Liver (tissue), 9 donors: ENCODE data around the gene DLG4. TPM values are rescaled to one million over a fixed set of nuclear protein-coding genes. Genes with fewer than 3 reads are reported as not detected.

Experiments
- DNase-seq: peaks from one replicate; pipeline ENCODE4 v3.0.0-alpha.2; 2017; ENCODE audit warnings: low spot score
- H3K27ac ChIP-seq, 2 donors: one replicate each; pipeline ENCODE4 v1.7.0; 2013; ENCODE audit warnings: inconsistent platforms in 2 of 2, low read length in 2 of 2, control low read depth in 1 of 2, low read depth in 1 of 2, mild to moderate bottlenecking in 1 of 2
- H3K27me3 ChIP-seq, 4 donors: one replicate each; pipeline versions ENCODE4 v1.6.1 to v1.7.0; 2013; ENCODE audit warnings: low read length in 3 of 4, inconsistent platforms in 1 of 4, mild to moderate bottlenecking in 1 of 4, moderate library complexity in 1 of 4; ENCODE audit not compliant: control insufficient read depth in 4 of 4, insufficient read depth in 4 of 4
- H3K36me3 ChIP-seq, 4 donors: one replicate each; pipeline versions ENCODE4 v1.6.1 to v1.7.0; 2013; ENCODE audit warnings: low read length in 3 of 4, mild to moderate bottlenecking in 3 of 4, low read depth in 1 of 4, moderate library complexity in 1 of 4; ENCODE audit not compliant: control insufficient read depth in 4 of 4, insufficient read depth in 3 of 4
- H3K4me1 ChIP-seq, 4 donors: one replicate each; pipeline versions ENCODE4 v1.6.1 to v1.7.0; 2013; ENCODE audit warnings: low read length in 3 of 4, mild to moderate bottlenecking in 3 of 4, moderate library complexity in 1 of 4; ENCODE audit not compliant: control insufficient read depth in 4 of 4, insufficient read depth in 4 of 4
- H3K4me3 ChIP-seq, 3 donors: one replicate each; pipeline versions ENCODE4 v1.6.1 to v1.7.0; 2013; ENCODE audit warnings: low read length in 3 of 3, control low read depth in 1 of 3, low read depth in 1 of 3, mild to moderate bottlenecking in 1 of 3
- H3K9ac ChIP-seq, 2 donors: one replicate each; pipeline ENCODE4 v1.7.0; 2013; ENCODE audit warnings: low read length in 2 of 2, mild to moderate bottlenecking in 2 of 2, moderate library complexity in 2 of 2, control low read depth in 1 of 2, low read depth in 1 of 2
- H3K9me3 ChIP-seq, 4 donors: one replicate each; pipeline versions ENCODE4 v1.6.1 to v1.7.0; 2013; ENCODE audit warnings: low read length in 3 of 4; ENCODE audit not compliant: control insufficient read depth in 4 of 4
- ATF3 ChIP-seq: IDR thresholded peaks from 2 replicates; pipeline ENCODE4 v1.6.1; 2016; ENCODE audit warnings: antibody characterized with exemption
- EGR1 ChIP-seq, 2 donors: IDR thresholded peaks; 2 replicates each; pipeline ENCODE4 v1.6.1; 2016 to 2018; ENCODE audit warnings: antibody characterized with exemption in 2 of 2, low read depth in 2 of 2
- FOXA1 ChIP-seq: IDR thresholded peaks from 2 replicates; pipeline ENCODE4 v1.6.1; 2016; ENCODE audit warnings: antibody characterized with exemption
- FOXA2 ChIP-seq: IDR thresholded peaks from 2 replicates; pipeline ENCODE4 v1.6.1; 2016; ENCODE audit warnings: antibody characterized with exemption
- GABPA ChIP-seq, 2 donors: IDR thresholded peaks in 1 of 2; conservative IDR thresholded peaks in 1 of 2; 2 replicates each; pipeline ENCODE4 v1.6.1; 2016; ENCODE audit warnings: antibody characterized with exemption in 2 of 2, mild to moderate bottlenecking in 1 of 2, moderate library complexity in 1 of 2
- HNF4A ChIP-seq, 2 donors: conservative IDR thresholded peaks; 2 replicates each; pipeline ENCODE4 v1.6.1; 2016; ENCODE audit warnings: antibody characterized with exemption in 2 of 2, mild to moderate bottlenecking in 2 of 2
- HNF4G ChIP-seq: IDR thresholded peaks from 2 replicates; pipeline ENCODE4 v1.6.1; 2016; ENCODE audit warnings: antibody characterized with exemption
- JUND ChIP-seq, 2 donors: IDR thresholded peaks; 2 replicates each; pipeline ENCODE4 v1.6.1; 2016; ENCODE audit warnings: antibody characterized with exemption in 2 of 2
- NR2F2 ChIP-seq: IDR thresholded peaks from 2 replicates; pipeline ENCODE4 v1.6.1; 2016; ENCODE audit warnings: antibody characterized with exemption
- RAD21 ChIP-seq, 2 donors: IDR thresholded peaks; 2 replicates each; pipeline ENCODE4 v1.6.1; 2016; ENCODE audit warnings: antibody characterized with exemption in 2 of 2, mild to moderate bottlenecking in 2 of 2
- REST ChIP-seq: IDR thresholded peaks from 2 replicates; pipeline ENCODE4 v1.6.1; 2016; ENCODE audit warnings: antibody characterized with exemption, mild to moderate bottlenecking
- RXRA ChIP-seq, 2 donors: IDR thresholded peaks; 2 replicates each; pipeline ENCODE4 v1.6.1; 2017 to 2018; ENCODE audit warnings: antibody characterized with exemption in 2 of 2, mild to moderate bottlenecking in 1 of 2
- SP1 ChIP-seq: IDR thresholded peaks from 2 replicates; pipeline ENCODE4 v1.6.1; 2018; ENCODE audit warnings: antibody characterized with exemption, mild to moderate bottlenecking
- TAF1 ChIP-seq: conservative IDR thresholded peaks from 2 replicates; pipeline ENCODE4 v1.6.1; 2016; ENCODE audit warnings: antibody characterized with exemption, mild to moderate bottlenecking
- YY1 ChIP-seq: IDR thresholded peaks from 2 replicates; pipeline ENCODE4 v1.6.1; 2016; ENCODE audit warnings: antibody characterized with exemption, mild to moderate bottlenecking
- WGBS: extraction: QIAGEN DNeasy Blood & Tissue Kit; methylation state at CpG from one replicate; pipeline ENCODE4 v1.1.7; 2013; 5-methylcytosine and 5-hydroxymethylcytosine counted together
- polyA plus RNA-seq, 2 donors: library from polyadenylated mRNA; stranded (reverse) in 1 of 2; unstranded in 1 of 2; fragments of 200-250 nt in 1 of 2; fragments of >200 nt in 1 of 2; fragmentation: Nextera tagmentation in 1 of 2; extraction: Ambion mirVana in 1 of 2; gene quantifications; one replicate each; pipeline versions ENCODE4 v1.2.1 to v1.2.3, GENCODE V29; 2013 to 2015
- total RNA-seq, 2 donors: library from RNA; depleted of rRNA; stranded (reverse); fragments of >200 nt; gene quantifications; one replicate each; pipeline ENCODE4 v1.2.3, GENCODE V29; 2014
- TF ChIP-seq, protein P1 (sequence below): IDR thresholded peaks from 2 replicates; pipeline ENCODE4 v1.6.1; 2016; ENCODE audit warnings: antibody characterized with exemption
- TF ChIP-seq, protein P2 (sequence below): fragments of 150-350 bp; IDR thresholded peaks from 2 replicates; pipeline ENCODE4 v1.5.1; 2017; ENCODE audit warnings: improper control_type of control experiment, low read depth, low read length; ENCODE audit not compliant: missing input control
- TF ChIP-seq, protein P3 (sequence below): IDR thresholded peaks from 2 replicates; pipeline ENCODE4 v1.6.1; 2016; ENCODE audit warnings: antibody characterized with exemption
- donor health status: healthy.
- donor health status: healthy.
- donor health status: healthy.
- donor health status: healthy.
- donor health status: healthy.

Gene DLG4
- total and polyA plus RNA-seq, 4 donors, result 0.40 to 5.7 (median 1.9) TPM

DNA sequence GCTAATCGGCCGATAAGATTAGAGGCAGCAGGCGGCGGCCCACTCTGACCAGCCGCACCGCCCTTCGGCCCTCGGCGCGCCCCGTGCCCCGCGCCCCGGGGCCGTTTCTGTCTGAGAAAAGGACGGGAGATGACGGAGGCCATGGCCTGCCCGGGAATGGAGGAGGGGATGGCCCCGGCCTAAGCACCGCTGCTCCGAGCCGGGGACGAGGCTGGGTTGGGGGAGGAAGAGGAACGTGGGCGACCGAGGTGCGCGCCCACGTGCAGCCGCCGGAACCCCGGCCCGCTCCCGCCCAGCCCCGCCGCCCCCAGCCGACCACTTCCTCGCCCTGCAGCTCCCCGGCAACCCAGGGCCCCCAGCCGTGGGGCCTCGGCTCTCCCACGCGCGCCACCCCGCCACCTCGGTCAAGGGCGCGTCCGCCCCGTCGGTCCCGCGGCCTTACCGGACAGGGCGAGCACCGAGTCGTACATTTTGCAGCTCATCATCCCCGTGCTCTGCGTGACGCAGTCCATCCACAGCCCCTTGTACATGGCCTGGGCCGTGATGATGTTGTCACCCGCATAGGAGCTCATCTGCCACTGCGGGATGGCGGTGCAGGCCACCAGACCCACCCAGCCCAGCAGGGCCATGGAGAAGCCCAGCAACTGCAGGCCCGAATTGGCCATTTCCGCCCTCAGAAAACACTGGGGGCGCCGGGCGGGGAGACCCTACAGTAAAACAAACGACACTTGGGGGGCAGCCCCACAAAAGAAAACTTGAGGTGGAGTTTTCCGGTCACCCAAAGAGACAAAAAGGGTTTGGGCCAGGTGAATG, 41.9 kb upstream of the DLG4 start:
- Histone ChIP-seq H3K27me3 (no peaks in the 10 kb centered on the region), H3K9me3 (no peaks in the 10 kb centered on the region), H3K27ac (peak overlapping the region; percentile 83 to 87), H3K4me3 (peak overlapping the region; percentile 63 to 68 (median 65)), H3K4me1 (peaks cover 13 to 53% (median 32%) of the 10 kb centered on the region in 4 donors), H3K36me3 (peaks cover 0 to 3% (median 3%) of the 10 kb centered on the region in 4 donors), H3K9ac (peak overlapping the region in 1 of 2 donors; percentile 46)
- no peak for TF ChIP-seq NR2F2
- TF ChIP-seq ATF3, result no peak
- no peak for TF ChIP-seq GABPA (IDR thresholded peaks at IDR 0.05 in 1 of 2, conservative IDR thresholded peaks at IDR 0.05 in 1 of 2)
- TF ChIP-seq EGR1 (IDR thresholded peaks at IDR 0.05; ENCODE audit: low read depth in 2 of 2), result no peak
- TF ChIP-seq JUND (IDR thresholded peaks at IDR 0.05), result no peak
- TF ChIP-seq FOXA2, result no peak
- no peak for TF ChIP-seq FOXA1
- no peak for TF ChIP-seq YY1
- TF ChIP-seq, protein P1, sequence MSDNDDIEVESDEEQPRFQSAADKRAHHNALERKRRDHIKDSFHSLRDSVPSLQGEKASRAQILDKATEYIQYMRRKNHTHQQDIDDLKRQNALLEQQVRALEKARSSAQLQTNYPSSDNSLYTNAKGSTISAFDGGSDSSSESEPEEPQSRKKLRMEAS, result no peak
- TF ChIP-seq, protein P2, sequence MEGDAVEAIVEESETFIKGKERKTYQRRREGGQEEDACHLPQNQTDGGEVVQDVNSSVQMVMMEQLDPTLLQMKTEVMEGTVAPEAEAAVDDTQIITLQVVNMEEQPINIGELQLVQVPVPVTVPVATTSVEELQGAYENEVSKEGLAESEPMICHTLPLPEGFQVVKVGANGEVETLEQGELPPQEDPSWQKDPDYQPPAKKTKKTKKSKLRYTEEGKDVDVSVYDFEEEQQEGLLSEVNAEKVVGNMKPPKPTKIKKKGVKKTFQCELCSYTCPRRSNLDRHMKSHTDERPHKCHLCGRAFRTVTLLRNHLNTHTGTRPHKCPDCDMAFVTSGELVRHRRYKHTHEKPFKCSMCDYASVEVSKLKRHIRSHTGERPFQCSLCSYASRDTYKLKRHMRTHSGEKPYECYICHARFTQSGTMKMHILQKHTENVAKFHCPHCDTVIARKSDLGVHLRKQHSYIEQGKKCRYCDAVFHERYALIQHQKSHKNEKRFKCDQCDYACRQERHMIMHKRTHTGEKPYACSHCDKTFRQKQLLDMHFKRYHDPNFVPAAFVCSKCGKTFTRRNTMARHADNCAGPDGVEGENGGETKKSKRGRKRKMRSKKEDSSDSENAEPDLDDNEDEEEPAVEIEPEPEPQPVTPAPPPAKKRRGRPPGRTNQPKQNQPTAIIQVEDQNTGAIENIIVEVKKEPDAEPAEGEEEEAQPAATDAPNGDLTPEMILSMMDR, result no peak
- TF ChIP-seq, protein P3, sequence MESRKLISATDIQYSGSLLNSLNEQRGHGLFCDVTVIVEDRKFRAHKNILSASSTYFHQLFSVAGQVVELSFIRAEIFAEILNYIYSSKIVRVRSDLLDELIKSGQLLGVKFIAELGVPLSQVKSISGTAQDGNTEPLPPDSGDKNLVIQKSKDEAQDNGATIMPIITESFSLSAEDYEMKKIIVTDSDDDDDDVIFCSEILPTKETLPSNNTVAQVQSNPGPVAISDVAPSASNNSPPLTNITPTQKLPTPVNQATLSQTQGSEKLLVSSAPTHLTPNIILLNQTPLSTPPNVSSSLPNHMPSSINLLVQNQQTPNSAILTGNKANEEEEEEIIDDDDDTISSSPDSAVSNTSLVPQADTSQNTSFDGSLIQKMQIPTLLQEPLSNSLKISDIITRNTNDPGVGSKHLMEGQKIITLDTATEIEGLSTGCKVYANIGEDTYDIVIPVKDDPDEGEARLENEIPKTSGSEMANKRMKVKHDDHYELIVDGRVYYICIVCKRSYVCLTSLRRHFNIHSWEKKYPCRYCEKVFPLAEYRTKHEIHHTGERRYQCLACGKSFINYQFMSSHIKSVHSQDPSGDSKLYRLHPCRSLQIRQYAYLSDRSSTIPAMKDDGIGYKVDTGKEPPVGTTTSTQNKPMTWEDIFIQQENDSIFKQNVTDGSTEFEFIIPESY, result no peak
- no peak for TF ChIP-seq RAD21 (IDR thresholded peaks at IDR 0.05)
- TF ChIP-seq SP1, result no peak
- TF ChIP-seq TAF1, result no peak
- TF ChIP-seq REST, result no peak
- no peak for TF ChIP-seq HNF4G
- no peak for TF ChIP-seq RXRA (IDR thresholded peaks at IDR 0.05)
- no peak for TF ChIP-seq HNF4A (conservative IDR thresholded peaks at IDR 0.05)
- DNase-seq, result peak; percentile 40
- 15% methylated on average over 71 of the region's 71 CpGs for WGBS
